Transverse colon (tissue), 4 donors: ENCODE data around the gene CCDC88A. TPM values are rescaled to one million over a fixed set of nuclear protein-coding genes. Genes with fewer than 3 reads are reported as not detected.

ENCODE experiments used
- DNase-seq: peaks from one replicate; pipeline ENCODE4 v3.0.0-alpha.2; 2019
- H3K27ac ChIP-seq, 4 donors: fragments of 200-600 bp; sonication (generic); 2 replicates each; pipeline ENCODE4 v1.5.1; 2016 to 2018; ENCODE audit warnings: inconsistent platforms in 4 of 4
- H3K27me3 ChIP-seq: fragments of 200-600 bp; sonication (generic); 2 replicates; pipeline ENCODE4 v1.5.1; 2017; ENCODE audit warnings: inconsistent platforms
- H3K36me3 ChIP-seq, 4 donors: fragments of 200-600 bp; sonication (generic); 2 replicates each; pipeline ENCODE4 v1.5.1; 2017 to 2019; ENCODE audit warnings: inconsistent platforms in 4 of 4
- H3K4me1 ChIP-seq, 4 donors: fragments of 200-600 bp; sonication (generic); 2 replicates each; pipeline ENCODE4 v1.5.1; 2017 to 2020; ENCODE audit warnings: inconsistent platforms in 4 of 4
- H3K4me3 ChIP-seq, 4 donors: fragments of 200-600 bp; sonication (generic); 1 replicate in 1 of 4; 2 replicates in 3 of 4; pipeline versions ENCODE4 v1.5.1 to v1.6.1; 2017 to 2019; ENCODE audit warnings: inconsistent platforms in 4 of 4
- H3K9me3 ChIP-seq, 2 donors: fragments of 200-600 bp; sonication (generic); 2 replicates each; pipeline ENCODE4 v1.5.1; 2017 to 2019; ENCODE audit warnings: inconsistent platforms in 2 of 2
- EP300 ChIP-seq: sonication (generic); formaldehyde crosslinking; IDR thresholded peaks from one replicate; pipeline ENCODE4 v1.6.1; 2017; ENCODE audit warnings: antibody characterized with exemption, low read depth
- POLR2A ChIP-seq: fragments of 450-650 bp; IDR thresholded peaks from one replicate; pipeline ENCODE4 v1.6.1; 2016; ENCODE audit warnings: antibody characterized with exemption, mild to moderate bottlenecking, moderate library complexity
- POLR2AphosphoS5 ChIP-seq, 3 donors: sonication (generic); formaldehyde crosslinking; IDR thresholded peaks; one replicate each; pipeline ENCODE4 v1.6.1; 2016; ENCODE audit warnings: antibody characterized with exemption in 3 of 3
- WGBS, 2 donors: methylation state at CpG; one replicate each; pipeline ENCODE4 v1.1.5; 2018; ENCODE audit warnings: low coverage in 1 of 2; 5-methylcytosine and 5-hydroxymethylcytosine counted together
- in situ Hi-C, 4 donors: fragments of 200-750 bp; cut with MboI; loops; one replicate each; pipeline versions ENCODE4 v1.15.0 to v1.15.1; 2017; ENCODE audit warnings: low sequenced_read_pairs in 3 of 4, low pct_ligation_motif_present in 1 of 4, low pct_unique_long_range_greater_than_20kb in 1 of 4
- intact Hi-C: fragments of 100-400 bp; cut with DNase I; formaldehyde crosslinking; loops from one replicate; pipeline ENCODE4 v1.15.1; 2023; ENCODE audit warnings: low total_unique reads
- total RNA-seq, 4 donors: library from RNA; depleted of rRNA; stranded (reverse); fragments of >200 nt; gene quantifications; one replicate each; pipeline ENCODE4 v1.1.0, GENCODE V29; 2016
- TF ChIP-seq, protein P1 (sequence below), 5 experiments: fragments of 200-600 bp in 3 of 5; fragments of 450-650 bp in 2 of 5; sonication (generic) in 3 of 5; IDR thresholded peaks; 1 replicate in 2 of 5; 2 replicates in 3 of 5; pipeline ENCODE4 v1.5.1; 2016 to 2017; ENCODE audit warnings: antibody characterized with exemption in 5 of 5, inconsistent platforms in 3 of 5, mild to moderate bottlenecking in 2 of 5, moderate library complexity in 1 of 5

CCDC88A gene
- total RNA-seq, 4 donors from 2014 or later: 8.6 to 33.7 (median 19.7) TPM

DNA sequence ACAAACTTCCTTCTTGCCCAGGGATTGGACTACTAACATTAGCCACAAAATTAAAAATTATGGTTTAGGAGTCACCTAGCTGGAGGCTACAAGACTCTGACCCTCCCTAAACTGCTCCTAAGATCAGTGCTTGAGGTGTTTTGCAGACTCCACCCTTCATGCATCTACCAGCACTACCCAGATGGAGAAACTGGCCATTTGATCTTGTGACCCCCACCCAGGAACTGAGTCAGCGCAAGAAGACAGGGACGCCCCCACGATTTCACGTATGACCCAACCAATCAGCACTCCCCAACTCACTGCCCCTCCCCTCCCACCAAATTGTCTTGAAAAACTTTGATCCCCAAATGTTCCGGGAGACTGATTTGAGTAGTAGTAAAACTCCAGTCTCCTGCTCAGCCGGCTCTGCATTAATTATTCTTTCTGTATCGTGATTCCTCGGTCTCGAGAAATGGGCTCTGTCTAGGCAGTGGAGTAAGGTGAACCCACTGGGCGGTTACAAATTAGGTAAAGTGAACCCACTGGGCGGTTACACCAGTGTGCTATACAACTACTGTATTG, 40.1 kb upstream of the CCDC88A start:
- Histone ChIP-seq H3K27ac (no peak overlapping the region), H3K36me3 (no peaks in the 10 kb centered on the region), H3K9me3 (no peaks in the 10 kb centered on the region), H3K4me3 (no peak overlapping the region), H3K4me1 (no peaks in the 10 kb centered on the region), H3K27me3 (no peaks in the 10 kb centered on the region)
- WGBS, 2 donors: 86 to 92% methylated on average over 7 to 11 of the region's 11 CpGs
- in situ Hi-C loops (no loop called here), intact Hi-C loops (loop anchor here (5.0 kb wide), 1 partner anchor 1157 kb away; no protein-coding TSS in a partner anchor)
- TF ChIP-seq, protein P1, sequence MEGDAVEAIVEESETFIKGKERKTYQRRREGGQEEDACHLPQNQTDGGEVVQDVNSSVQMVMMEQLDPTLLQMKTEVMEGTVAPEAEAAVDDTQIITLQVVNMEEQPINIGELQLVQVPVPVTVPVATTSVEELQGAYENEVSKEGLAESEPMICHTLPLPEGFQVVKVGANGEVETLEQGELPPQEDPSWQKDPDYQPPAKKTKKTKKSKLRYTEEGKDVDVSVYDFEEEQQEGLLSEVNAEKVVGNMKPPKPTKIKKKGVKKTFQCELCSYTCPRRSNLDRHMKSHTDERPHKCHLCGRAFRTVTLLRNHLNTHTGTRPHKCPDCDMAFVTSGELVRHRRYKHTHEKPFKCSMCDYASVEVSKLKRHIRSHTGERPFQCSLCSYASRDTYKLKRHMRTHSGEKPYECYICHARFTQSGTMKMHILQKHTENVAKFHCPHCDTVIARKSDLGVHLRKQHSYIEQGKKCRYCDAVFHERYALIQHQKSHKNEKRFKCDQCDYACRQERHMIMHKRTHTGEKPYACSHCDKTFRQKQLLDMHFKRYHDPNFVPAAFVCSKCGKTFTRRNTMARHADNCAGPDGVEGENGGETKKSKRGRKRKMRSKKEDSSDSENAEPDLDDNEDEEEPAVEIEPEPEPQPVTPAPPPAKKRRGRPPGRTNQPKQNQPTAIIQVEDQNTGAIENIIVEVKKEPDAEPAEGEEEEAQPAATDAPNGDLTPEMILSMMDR (IDR thresholded peaks at IDR 0.05): no peak
- no peak for TF ChIP-seq POLR2A
- TF ChIP-seq POLR2AphosphoS5 (IDR thresholded peaks at IDR 0.05): no peak
- no peak for TF ChIP-seq EP300
- DNase-seq: no peak

DNA sequence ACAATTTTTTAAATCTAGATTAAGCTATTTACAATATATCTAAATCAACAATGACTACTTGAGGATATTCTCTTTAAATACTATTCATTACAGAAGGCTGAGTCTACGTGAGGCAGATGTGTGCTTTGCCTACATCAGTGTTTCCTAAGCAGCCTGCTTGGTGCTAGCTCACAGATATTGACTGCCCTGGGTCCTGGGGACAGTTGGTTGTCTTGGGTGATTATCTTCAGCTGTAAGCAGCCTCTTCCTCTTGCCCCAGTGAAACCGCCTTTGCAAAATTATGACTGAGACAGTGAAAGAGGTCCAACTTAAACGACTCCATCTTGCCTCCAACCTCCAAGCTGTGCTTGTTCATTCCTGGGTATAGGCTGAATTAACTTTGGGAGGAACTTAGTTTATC, 39.6 kb upstream of the CCDC88A start:
- DNase-seq: no peak
- Histone ChIP-seq H3K27me3 (no peaks in the 10 kb centered on the region), H3K4me1 (no peaks in the 10 kb centered on the region), H3K9me3 (no peaks in the 10 kb centered on the region), H3K4me3 (no peak overlapping the region), H3K36me3 (no peaks in the 10 kb centered on the region), H3K27ac (no peak overlapping the region)
- WGBS, 2 donors: 74 to 86% methylated on average over 2 to 3 of the region's 3 CpGs
- TF ChIP-seq POLR2A: no peak
- TF ChIP-seq EP300: no peak
- TF ChIP-seq, protein P1 (IDR thresholded peaks at IDR 0.05): no peak
- no peak for TF ChIP-seq POLR2AphosphoS5 (IDR thresholded peaks at IDR 0.05)
- intact Hi-C loops (loop anchor here (5.0 kb wide), 1 partner anchor 1157 kb away; no protein-coding TSS in a partner anchor), in situ Hi-C loops (no loop called here)

DNA sequence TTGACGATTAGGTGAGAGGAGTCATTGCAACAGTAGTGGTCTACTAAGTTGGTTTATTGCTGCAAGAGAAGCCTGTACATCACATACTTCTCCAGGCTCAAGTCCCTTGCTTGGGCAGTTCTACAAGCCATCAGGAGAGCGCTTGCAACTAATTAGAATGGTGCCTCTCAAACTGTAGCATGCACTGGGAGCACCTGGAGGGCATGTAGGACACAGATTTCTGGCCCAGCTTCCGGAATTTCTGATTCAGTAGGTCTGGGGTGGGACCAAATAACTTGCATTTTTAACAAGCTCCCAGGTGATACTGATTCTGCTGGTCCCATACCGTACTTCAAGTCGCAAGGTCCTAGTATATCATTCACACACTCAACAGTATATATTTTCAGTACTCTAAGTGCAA, 34.5 kb upstream of the CCDC88A start:
- DNase-seq: no peak
- Histone ChIP-seq H3K36me3 (no peaks in the 10 kb centered on the region), H3K4me3 (no peak overlapping the region), H3K4me1 (no peaks in the 10 kb centered on the region), H3K27me3 (no peaks in the 10 kb centered on the region), H3K9me3 (no peaks in the 10 kb centered on the region), H3K27ac (no peak overlapping the region)
- in situ Hi-C loops: no loop called here
- 90 to 100% methylated on average over 3 to 5 of the region's 5 CpGs for WGBS, 2 donors
- intact Hi-C loops: no loop called here
- TF ChIP-seq, protein P1 (IDR thresholded peaks at IDR 0.05): no peak
- TF ChIP-seq POLR2A: no peak
- TF ChIP-seq EP300: no peak
- no peak for TF ChIP-seq POLR2AphosphoS5 (IDR thresholded peaks at IDR 0.05)

DNA sequence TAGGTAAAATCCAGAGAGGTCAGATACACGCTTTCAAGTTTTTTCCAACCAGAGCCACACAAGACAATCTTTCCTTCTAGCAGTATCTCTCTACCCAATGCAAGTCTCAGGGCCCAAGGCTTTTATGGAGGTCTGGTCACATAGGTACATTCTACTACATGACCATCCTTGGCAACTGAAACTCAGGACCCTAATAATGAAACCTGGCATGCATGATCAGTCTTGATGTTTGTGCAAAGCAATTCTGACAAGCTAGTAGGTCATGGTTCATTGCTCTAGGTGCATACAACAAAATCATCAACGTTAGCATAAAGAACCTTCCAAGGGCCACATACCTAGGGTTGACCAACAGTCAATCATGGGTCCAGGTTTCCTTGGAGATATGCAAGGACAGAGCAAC, 33.2 kb upstream of the CCDC88A start:
- Histone ChIP-seq H3K27me3 (no peaks in the 10 kb centered on the region), H3K4me3 (no peak overlapping the region), H3K9me3 (no peaks in the 10 kb centered on the region), H3K4me1 (no peaks in the 10 kb centered on the region), H3K36me3 (no peaks in the 10 kb centered on the region), H3K27ac (no peak overlapping the region)
- TF ChIP-seq, protein P1 (IDR thresholded peaks at IDR 0.05): no peak
- TF ChIP-seq POLR2A (no peak), POLR2AphosphoS5 (IDR thresholded peaks at IDR 0.05) (no peak), EP300 (no peak)
- in situ Hi-C loops: no loop called here
- no peak for DNase-seq
- intact Hi-C loops: no loop called here
- 58 to 64% methylated on average over 2 of the region's 2 CpGs for WGBS, 2 donors
